ENCODE data around the gene ATP8B4.

Gene ATP8B4

DNA sequence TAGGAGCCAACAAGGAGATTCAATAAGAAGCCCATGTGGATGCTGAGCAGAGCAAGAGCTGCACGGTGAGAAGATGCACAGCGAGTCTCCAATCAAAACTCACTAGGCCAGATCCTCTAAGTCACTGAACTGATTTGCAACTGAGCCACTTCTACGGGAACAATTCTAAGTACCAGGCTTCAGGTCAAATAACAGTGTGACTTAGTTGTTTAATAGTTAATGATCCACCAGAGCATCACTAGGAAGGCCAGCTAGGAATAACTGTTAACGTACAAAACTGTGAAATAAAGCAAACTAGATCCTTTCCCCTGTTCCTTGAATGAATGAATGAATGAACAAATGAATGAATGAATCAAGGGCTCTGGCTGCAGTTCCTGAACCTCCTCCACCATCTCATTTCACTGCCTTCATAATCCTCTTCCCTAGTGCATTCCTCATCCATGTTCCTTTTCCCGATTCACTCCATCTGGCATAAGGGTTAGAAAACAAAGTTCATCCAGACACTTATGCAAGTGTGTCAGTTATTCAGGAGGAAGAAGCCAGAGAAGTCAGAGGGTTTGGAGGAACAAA is 59.7 kb downstream of the ATP8B4 start:
- DNase-seq = no peak

DNA sequence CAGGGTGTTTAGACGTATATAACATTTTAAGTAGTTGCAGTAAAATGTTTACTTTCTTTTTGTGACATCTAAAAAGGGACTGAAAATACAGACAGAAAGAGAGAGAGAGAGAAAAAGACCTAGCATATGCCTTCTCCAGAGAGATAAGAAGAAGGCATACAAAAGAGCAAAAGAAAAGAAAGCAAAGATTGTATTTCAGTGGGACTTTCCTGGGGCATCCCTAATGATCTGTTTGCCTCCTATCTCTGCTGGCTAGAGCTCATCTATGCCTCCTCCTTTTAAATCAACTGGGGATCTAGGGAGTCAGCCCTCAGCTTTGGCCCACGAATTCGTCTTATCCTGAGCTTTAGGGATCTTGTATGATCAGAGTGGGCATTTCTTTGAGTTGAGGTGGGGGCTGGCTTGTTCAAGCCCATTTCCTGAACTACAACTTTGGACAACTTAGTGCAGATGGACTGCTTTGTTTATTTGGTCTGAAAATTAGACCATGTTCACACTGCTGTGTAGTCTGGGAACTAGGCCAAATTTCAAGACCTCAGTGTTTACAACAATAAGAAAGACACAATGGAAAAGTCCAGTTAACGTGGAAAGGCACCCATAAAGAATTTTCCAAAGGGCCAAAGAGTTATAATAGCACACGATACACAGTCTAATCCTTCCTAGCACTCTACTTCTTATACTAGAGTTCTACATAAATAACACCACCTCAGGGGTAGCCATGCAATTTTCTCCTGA is 61.0 kb downstream of the ATP8B4 start:
- DNase-seq = no peak

DNA sequence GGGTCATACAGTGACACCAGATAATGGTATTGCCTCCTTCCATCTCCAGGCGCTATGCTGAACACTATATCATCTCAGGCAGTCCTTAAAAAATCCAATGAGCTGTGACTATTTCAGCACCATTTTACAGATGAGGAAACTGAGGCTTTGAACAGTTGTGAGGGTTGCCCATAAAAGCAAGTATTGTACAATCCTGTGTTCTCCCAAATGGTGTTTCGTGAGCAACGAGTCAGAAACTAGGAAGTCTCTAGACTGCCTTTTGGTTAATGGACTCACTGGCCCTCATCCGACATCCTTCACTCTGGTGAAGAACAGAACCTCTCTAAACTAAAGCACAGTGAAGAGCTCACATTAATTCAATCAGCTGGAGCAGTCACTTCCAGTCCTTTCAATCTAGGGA is 61.8 kb downstream of the ATP8B4 start:
- no peak for DNase-seq

- no peak for DNase-seq
Measured at GRCh38 chr15:50055750-50056157, 63.3 kb downstream of the ATP8B4 start.

DNA sequence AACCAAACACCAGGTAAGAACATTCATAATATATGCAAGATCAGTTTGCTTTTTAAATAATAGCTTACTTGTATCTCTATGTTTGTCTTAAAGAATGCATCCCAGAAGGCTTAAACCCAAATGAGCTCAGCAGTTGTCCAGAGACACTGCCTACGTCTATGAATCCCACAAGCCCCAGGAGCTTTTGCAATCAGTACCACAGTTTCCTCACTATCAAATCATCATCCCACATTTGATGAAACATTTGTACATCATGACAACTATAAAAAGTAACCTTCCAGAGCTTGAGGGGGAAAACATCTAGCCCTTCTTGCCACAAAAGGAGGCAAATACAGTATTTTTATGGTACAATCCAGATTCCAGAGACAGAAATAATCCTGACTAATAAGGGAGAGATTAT is 63.7 kb downstream of the ATP8B4 start:
- DNase-seq = no peak

DNA sequence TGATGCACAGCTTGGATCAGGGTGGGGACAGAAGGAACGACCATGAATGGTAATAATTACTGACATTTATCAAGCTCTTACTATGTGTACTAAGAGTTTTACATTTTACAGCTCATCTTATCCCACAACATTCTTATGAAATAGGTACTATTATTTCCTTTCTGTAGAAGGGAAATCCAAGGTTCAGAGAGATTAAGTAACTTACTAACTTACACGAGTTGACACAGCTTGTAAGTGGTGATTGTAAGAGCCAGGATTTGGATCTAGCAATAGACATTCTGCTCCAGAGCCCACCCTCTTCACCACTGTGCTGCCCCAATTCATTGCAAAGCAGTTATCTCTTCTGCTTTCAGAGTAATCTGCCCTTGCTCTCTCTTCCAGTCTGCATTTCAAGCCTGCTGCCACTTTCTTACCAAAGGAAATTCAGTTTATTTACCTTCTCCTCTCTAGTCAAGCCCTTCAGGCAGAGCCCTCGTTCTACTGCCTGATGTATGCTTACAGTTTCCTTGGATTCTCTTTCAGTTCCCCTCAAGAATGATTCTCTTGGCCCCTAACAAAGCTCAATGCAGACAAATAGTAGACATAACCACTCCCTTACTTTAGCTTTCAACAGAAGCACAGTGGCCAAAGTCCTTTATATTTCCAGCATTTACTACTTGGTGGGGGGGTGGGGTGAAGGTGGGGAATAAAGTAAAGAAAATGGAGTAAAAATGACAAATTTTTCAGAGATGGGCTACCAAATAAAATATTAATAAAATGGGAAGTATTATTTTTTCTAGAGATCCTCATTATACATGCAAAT is 65.8 kb downstream of the ATP8B4 start:
- no peak for DNase-seq

GRCh38 chr15:50051811-50052419 is 67.1 kb downstream of the ATP8B4 start:
- no peak for DNase-seq

- no peak for DNase-seq
Measured at GRCh38 chr15:50050986-50051743, 67.9 kb downstream of the ATP8B4 start.

DNA sequence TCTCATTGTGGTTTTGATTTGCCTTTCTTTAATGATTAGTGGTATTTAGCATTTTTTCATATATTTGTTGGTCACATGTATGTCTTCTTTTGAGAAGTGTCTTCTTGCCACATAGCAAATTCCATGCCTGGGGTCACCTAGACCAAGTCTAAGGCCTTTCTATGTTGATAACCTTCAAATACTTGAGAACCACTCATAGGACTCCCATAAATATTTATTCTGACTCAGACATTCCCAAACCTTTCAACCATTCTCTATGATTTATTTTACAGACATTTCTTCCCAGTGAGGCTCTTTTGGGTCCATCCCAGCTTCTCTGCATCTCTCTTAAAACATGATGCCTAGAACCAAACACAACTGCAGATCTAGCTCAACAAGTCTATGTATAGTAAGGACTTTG is 69.2 kb downstream of the ATP8B4 start:
- DNase-seq = no peak

DNA sequence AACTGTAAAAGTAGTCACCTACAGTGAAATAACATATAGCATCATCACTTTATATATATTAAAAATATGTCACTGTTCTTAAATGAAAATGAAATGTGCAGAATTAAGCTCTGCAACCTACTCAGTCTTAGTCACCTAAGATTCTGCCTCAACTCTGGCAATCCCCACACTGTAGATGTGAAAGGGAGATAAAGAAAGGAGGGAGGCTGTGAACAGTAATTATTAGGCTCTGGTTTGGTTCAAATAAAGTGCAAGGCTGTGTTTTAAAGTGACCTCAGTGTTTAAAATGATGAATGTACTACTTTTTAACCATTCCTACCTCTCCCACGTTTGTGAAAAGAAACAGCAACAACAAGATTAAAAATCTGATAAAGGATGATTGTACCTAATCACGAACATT is 72.2 kb downstream of the ATP8B4 start:
- DNase-seq = no peak

DNA sequence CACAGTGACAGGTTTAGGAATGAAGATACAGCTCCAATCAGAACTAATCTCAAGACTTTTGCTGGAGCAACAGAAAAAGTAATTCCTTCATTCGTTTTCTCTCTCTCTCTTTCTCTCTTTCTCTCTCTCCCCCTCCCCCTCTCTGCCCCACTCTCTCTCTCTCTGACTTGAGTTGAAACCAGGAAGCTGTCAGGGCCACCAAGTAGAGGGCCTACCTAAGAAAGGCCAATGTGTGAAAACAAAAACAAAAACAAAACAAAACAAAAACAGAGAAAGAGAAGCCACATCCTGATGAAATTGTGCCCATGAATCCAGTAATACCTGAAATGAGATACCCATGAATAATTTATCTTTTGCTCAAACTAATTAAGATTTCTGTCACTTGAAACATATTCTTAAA is 72.9 kb downstream of the ATP8B4 start:
- DNase-seq = no peak

- DNase-seq = no peak
Measured at GRCh38 chr15:50044904-50045303, 74.1 kb downstream of the ATP8B4 start.

DNA sequence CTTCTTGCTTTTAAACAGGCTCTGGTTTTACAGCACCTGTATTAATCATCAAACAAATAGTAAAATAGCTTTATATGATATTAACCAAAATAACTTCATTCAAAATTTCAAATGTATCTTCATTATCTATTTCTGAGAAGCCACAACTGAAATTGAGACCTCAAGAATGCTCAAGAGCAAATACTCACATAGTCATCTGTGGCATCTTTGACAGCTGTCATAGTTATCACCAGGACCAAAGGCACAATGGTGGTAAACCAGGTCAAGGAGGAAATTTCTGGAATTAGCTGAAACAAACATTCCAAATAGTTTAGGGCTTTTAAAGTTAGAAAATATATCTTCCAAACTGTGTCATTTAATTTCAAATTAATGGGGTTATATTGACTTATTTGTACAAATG is 74.6 kb downstream of the ATP8B4 start:
- DNase-seq = no peak

DNA sequence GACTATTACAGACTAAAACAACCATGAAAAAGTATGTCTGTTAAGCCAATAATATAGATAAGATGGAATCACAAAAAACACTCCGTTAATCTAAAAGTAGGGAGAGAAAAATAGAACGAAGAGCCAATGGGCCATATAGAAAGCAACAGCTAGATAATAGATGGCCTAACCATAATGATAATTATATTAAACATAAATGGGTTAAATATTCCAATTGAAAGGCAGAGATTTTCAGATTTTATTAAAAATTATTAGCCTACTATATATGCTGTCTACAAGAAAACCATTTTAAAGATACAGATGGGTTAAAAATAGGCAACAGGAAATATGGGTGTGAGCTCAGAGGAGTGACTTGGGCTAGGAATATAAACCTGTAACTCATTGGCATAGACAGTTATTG is 76.3 kb downstream of the ATP8B4 start:
- no peak for DNase-seq

- no peak for DNase-seq
Measured at GRCh38 chr15:50030456-50030855, 88.6 kb downstream of the ATP8B4 start.

DNA sequence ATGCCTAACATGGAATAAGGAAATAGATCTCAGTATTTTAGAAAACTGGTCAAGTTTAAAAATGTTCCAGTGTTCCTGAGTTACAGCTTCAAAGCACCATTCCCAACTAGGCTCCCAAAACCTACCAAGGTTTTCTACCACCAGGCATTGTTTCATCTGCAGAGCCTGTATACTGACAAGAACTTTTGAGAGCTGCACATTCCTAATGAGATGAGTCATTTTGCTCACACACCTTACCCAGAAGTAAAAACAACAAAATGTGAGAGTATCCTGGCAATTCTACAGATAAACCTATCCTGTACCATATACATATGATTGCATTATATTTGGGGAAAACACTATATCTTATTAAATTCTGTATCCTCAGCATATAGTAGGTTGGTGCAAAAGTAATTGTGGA is 90.7 kb downstream of the ATP8B4 start:
- DNase-seq = no peak

DNA sequence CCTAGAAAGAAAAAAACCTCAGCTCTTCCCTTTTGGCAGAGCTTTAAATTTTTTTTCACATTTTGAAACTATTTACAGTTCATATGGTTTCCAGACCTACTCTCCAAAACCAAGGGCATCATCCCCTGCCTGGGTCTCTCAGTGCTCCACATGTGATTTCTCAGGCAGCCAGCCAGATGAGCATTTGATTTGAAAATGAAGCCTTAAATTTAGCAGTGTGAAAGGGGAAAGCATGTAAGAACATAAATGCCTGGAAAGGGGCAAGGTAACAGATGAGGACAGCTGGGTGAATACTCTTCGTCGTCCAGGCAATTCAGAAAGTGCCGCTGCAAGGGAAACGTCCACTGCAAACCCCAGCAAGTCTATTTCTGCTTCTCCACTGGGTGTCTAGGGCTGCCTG is 94.8 kb downstream of the ATP8B4 start:
- no peak for DNase-seq

DNA sequence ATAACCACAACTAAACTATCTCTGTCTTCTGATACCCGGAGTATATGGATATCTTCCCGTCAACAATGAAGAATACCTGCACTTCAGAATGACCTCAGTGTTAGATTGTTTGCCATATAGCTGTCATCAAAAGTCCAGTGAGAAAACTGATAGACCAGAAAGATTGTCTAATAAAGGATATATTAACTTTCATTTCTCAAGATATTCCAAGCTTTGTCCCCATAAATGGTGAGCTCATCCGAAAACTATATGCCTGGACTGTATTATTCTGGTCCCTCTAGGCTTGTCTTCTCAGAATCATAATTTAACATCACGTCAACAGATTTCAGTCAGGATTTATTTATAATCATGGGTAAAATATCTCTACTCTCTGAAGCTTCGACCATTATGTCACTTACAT is 100.5 kb downstream of the ATP8B4 start:
- no peak for DNase-seq

DNA sequence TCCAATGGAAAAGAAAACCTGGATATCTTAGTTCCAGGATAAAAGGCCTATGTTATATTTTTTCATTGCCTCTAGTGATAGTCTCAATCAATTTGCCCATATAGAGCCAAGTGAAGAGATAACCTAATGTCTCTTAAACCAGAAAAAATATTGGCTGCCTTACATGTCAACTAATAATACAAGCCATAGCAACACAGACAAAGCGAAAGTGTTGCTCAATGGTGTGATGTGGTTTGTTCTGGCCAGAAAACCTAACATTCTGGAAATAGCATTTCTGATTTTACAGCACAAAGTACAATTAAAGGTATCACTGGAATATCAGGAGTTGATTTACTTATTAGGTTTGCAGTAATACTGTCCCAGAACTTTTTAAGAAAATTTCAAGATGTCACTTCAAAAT is 101.5 kb downstream of the ATP8B4 start:
- DNase-seq = no peak

DNA sequence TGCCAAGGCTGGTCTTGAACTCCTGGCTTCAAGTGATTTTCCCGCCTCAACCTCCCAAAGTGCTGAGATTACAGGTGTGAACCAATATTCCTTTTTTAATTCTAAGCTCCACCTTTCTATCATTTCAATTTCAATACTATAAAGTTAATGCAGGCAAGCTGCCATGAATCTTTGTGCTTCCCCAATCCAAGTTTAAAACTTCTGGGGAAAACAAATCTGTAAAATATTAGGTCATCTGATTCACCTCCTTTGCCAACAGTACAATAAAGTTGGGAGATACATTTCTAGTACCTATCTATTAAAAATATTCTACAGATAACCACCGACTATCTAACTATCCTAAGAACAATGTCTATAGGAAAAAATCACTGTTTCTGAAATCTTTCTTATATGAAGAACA is 102.1 kb downstream of the ATP8B4 start:
- no peak for DNase-seq

DNA sequence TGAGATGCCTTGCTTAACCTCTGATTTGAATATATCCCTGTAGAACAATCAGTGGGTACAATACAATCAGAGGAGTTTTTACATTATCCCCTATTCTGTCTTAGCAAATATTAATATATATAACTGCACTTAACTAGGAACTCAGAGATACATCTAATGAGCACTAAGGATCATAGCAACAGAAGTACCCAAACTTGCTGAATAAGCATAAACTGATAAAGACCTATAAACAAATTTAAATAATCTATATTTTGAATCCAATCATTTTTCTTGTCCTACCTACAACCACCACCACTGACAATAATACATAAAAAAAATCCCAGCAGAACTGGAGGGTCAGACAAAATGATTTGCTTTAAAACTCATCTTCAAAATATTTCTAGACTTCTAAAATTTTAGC is 106.2 kb downstream of the ATP8B4 start:
- no peak for DNase-seq

GRCh38 chr15:50009634-50010033 is 109.4 kb downstream of the ATP8B4 start:
- DNase-seq = no peak

GRCh38 chr15:50003786-50004334 is 115.2 kb downstream of the ATP8B4 start:
- DNase-seq = peak; percentile 51
